HL-60 (cell line): ENCODE results near the gene FAM3A.

Source experiments
- DNase-seq, 2 experiments: peaks; one replicate each; pipeline ENCODE4 v3.0.0-alpha.2; 2010 to 2020; ENCODE audit warnings: low read depth in 1 of 2, low spot score in 1 of 2
- H3K27ac ChIP-seq: fragments of 250-450 bp; sonication (Bioruptor Pico); replicated peaks from 2 replicates; pipeline ENCODE4 v1.5.1; 2020; ENCODE audit warnings: mild to moderate bottlenecking, moderate library complexity
- H3K27me3 ChIP-seq: fragments of 250-450 bp; sonication (Bioruptor Pico); 2 replicates; pipeline ENCODE4 v1.5.1; 2021; ENCODE audit warnings: mild to moderate bottlenecking, moderate library complexity; ENCODE audit not compliant: insufficient read depth, poor library complexity, severe bottlenecking
- H3K4me3 ChIP-seq: replicated peaks from 2 replicates; pipeline ENCODE4 v1.5.1; 2011; ENCODE audit warnings: mild to moderate bottlenecking, control low read depth, low read length; ENCODE audit not compliant: insufficient read depth
- GABPA ChIP-seq: IDR thresholded peaks from 2 replicates; pipeline ENCODE4 v1.6.1; 2012; ENCODE audit warnings: low read depth
- POLR2AphosphoS5 ChIP-seq: IDR thresholded peaks from 2 replicates; pipeline ENCODE4 v1.6.1; 2012; ENCODE audit warnings: low read depth
- SPI1 ChIP-seq: IDR thresholded peaks from 2 replicates; pipeline ENCODE4 v1.6.1; 2012; ENCODE audit warnings: low read depth, mild to moderate bottlenecking, borderline replicate concordance
- TF ChIP-seq, protein P1 (sequence below): IDR thresholded peaks from one replicate; pipeline ENCODE4 v1.5.1; 2011; ENCODE audit warnings: low read length, control low read depth, inconsistent platforms; ENCODE audit not compliant: insufficient read depth
- TF ChIP-seq, protein P2 (sequence below): IDR thresholded peaks from 2 replicates; pipeline ENCODE4 v1.6.1; 2012; ENCODE audit warnings: low read depth; ENCODE audit not compliant: insufficient replicate concordance

The FAM3A gene

DNA sequence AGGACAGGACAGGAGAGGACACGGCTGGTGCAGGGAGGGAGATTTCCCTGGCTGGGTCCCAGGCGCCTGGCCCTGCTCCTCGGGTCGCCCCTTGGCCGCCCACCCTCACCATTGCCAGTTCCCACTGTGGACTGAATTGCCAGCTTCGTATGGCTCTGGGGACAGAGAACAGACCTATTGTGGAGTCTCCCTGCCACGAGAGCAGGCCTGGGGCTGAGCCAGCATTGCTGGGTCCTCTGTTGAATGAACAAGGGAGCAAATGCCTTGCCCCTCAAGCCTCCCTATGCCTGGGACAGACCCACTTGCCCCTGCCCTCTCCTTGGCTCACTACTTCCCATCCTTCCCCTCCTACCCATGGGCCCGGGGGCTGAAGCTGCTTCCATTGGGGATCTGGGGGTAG lies 53.6 kb downstream of the FAM3A start:
- Histone ChIP-seq H3K27me3 (peaks cover 4% of the 10 kb centered on the region), H3K4me3 (no peak overlapping the region), H3K27ac (no peak overlapping the region)
- DNase-seq = no peak
- TF ChIP-seq SPI1 (no peak), GABPA (no peak)
- TF ChIP-seq, protein P1, sequence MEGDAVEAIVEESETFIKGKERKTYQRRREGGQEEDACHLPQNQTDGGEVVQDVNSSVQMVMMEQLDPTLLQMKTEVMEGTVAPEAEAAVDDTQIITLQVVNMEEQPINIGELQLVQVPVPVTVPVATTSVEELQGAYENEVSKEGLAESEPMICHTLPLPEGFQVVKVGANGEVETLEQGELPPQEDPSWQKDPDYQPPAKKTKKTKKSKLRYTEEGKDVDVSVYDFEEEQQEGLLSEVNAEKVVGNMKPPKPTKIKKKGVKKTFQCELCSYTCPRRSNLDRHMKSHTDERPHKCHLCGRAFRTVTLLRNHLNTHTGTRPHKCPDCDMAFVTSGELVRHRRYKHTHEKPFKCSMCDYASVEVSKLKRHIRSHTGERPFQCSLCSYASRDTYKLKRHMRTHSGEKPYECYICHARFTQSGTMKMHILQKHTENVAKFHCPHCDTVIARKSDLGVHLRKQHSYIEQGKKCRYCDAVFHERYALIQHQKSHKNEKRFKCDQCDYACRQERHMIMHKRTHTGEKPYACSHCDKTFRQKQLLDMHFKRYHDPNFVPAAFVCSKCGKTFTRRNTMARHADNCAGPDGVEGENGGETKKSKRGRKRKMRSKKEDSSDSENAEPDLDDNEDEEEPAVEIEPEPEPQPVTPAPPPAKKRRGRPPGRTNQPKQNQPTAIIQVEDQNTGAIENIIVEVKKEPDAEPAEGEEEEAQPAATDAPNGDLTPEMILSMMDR = no peak
- TF ChIP-seq, protein P2, sequence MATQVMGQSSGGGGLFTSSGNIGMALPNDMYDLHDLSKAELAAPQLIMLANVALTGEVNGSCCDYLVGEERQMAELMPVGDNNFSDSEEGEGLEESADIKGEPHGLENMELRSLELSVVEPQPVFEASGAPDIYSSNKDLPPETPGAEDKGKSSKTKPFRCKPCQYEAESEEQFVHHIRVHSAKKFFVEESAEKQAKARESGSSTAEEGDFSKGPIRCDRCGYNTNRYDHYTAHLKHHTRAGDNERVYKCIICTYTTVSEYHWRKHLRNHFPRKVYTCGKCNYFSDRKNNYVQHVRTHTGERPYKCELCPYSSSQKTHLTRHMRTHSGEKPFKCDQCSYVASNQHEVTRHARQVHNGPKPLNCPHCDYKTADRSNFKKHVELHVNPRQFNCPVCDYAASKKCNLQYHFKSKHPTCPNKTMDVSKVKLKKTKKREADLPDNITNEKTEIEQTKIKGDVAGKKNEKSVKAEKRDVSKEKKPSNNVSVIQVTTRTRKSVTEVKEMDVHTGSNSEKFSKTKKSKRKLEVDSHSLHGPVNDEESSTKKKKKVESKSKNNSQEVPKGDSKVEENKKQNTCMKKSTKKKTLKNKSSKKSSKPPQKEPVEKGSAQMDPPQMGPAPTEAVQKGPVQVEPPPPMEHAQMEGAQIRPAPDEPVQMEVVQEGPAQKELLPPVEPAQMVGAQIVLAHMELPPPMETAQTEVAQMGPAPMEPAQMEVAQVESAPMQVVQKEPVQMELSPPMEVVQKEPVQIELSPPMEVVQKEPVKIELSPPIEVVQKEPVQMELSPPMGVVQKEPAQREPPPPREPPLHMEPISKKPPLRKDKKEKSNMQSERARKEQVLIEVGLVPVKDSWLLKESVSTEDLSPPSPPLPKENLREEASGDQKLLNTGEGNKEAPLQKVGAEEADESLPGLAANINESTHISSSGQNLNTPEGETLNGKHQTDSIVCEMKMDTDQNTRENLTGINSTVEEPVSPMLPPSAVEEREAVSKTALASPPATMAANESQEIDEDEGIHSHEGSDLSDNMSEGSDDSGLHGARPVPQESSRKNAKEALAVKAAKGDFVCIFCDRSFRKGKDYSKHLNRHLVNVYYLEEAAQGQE = no peak

- TF ChIP-seq POLR2AphosphoS5 = no peak
- TF ChIP-seq, protein P1 = no peak
- TF ChIP-seq, protein P2 = no peak
- TF ChIP-seq SPI1 = no peak
- no peak for TF ChIP-seq GABPA
These were observed 55.7 kb downstream of the FAM3A start for GRCh38 chrX:154460326-154460725.

DNA sequence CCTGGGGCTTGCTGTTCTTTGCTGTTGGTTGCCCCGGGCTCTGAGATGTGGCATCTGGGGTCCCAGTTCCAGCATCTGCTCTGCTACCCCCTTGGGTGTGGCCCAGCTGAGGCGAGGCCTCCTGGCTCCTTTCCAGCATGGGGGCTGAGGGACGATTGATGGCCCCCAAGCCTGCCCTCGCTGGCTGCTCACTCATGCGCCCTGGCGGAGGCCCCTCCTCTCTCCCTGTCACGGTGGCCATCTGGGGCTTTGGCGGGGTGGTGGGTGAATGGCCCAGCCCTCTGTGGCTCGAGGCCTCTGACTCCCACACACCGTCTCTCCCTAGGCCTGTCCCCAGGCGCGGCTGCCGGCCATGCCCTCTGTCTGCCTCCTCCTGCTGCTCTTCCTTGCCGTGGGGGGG lies 56.2 kb downstream of the FAM3A start:
- H3K27ac ChIP-seq = no peak overlapping the region
- H3K27me3 ChIP-seq = peaks cover 4% of the 10 kb centered on the region
- TF ChIP-seq POLR2AphosphoS5 = no peak
- no peak for TF ChIP-seq GABPA
- TF ChIP-seq, protein P1 = no peak
- TF ChIP-seq, protein P2 = no peak
- no peak for TF ChIP-seq SPI1
- no peak overlapping the region for H3K4me3 ChIP-seq
- no peak for DNase-seq

More at GRCh38 chrX:154460326-154460725, 55.7 kb downstream of the FAM3A start:
- H3K4me3 ChIP-seq = no peak overlapping the region
- no peak overlapping the region for H3K27ac ChIP-seq
- no peak for DNase-seq
- peaks cover 4% of the 10 kb centered on the region for H3K27me3 ChIP-seq
